Measurements from ENCODE around the gene TREML4.

- TF ChIP-seq CTCF (IDR thresholded peaks at IDR 0.05) (no peak), EZH2 (IDR thresholded peaks at IDR 0.05; ENCODE audit: borderline replicate concordance, insufficient read depth, low read depth, low read length, poor library complexity, severe bottlenecking) (no peak)
Observed at GRCh38 chr6:41263267-41263666, 35.1 kb downstream of the TREML4 start.
